ENCODE results near the gene NUDT16L1.

The NUDT16L1 gene

DNA sequence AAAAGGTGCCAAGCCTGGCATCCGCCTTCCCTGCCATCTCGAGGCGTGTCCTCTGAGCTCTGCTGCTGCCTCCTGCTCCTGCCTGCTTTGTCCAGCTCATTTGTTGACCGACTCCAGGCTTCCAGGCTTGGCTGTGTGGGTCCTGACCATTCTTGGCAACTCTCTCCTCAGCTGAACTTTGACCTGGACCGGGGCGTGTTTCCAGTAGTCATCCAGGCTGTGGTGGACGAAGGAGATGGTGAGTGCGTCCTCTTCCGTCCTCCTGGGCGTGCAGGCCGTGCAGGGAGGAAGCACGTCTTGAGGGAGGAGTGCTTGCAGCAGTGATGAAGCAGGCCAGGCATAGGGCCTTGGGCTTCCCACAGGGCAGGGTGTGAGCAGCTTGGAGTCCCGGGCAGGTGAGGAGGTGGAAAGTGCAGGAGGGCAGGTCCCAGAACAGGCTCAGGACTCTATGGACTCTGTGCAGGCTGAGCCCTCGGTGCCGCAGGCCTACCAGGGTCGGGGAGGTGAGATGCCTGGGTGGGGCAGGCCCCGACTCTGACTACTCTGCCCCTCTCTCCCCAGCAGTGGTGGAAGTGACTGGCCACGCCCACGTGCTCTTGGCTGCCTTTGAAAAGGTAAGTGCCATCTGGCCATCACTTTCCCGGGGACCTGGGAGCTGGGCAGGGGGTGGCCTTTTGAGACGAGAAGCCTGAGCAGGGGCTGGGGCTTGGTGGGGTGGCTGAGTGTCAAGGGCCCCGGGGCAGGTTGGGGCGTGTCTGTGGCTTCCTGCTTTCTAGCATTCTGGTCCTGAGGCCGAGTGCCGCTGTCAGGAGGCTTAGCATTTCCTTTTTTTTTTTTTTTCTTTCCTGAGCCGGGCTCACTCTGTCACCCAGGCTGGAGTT is 28.6 kb upstream of the NUDT16L1 start:
- DNase-seq = no peak

DNA sequence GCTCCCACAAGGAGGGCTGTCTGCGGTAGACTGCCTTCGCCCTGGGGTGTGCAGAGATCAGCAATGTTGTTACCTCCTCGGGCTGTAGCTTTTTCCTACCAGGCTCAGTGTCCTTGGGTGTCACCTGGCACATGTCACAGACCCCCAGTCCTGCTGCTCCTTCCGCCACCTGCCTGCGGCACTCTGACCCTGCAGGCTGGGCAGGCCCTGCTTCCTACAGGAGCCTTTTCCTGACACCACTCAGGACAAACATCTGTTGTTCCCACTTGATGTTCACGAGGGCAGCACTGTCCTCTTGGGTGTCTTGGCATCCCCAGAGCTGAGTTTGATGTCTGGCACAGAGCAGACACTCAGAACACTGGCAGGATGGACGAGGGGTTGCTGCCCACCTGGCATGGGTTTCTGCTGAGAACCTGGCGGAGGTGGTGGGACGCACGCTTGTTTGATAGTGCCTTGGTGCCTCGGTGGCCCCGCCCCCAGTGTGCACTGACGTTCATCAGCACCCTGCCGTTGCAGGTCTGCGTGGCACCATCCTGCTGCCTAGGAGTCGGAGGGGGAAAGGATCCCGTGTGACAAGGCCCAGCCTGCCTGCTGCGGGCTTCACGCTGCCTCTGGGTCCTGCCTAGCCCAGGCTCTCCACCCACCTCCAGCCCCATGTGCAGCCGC is 26.7 kb upstream of the NUDT16L1 start:
- DNase-seq = no peak

- no peak for DNase-seq
These were observed 26.0 kb upstream of the NUDT16L1 start for GRCh38 chr16:4667203-4667963.

- DNase-seq = no peak
These were observed 24.9 kb upstream of the NUDT16L1 start for GRCh38 chr16:4668313-4668960.

- no peak for DNase-seq
These were observed 19.8 kb upstream of the NUDT16L1 start for GRCh38 chr16:4673387-4674046.

- no peak for DNase-seq
These were observed 18.3 kb upstream of the NUDT16L1 start for GRCh38 chr16:4674926-4675530.

GRCh38 chr16:4675864-4676786 is 17.2 kb upstream of the NUDT16L1 start:
- no peak for DNase-seq

- no peak for DNase-seq
These were observed 16.5 kb upstream of the NUDT16L1 start for GRCh38 chr16:4676831-4677230.

DNA sequence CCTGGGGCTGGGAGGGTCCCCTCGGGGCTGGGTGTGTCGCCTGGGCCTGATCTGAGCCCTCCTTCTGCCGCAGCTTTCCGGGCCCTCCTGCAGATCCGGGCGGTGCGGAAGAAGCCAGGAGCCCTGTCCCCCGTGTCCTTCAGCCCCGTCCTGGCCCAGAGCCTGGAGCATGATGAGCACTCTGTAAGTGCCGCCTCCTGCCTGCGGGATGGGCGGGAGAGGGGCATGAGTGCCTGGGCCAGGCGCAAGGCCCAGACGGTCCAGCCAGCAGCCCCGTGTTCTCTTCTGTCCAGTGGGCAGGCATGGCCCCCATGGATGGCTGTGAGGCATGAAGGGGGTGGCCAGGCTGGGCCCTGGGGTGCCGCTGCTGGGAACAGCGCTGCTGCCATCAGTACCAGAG is 16.0 kb upstream of the NUDT16L1 start:
- no peak for DNase-seq

- DNase-seq = no peak
These were observed 15.4 kb upstream of the NUDT16L1 start for GRCh38 chr16:4677994-4678393.

DNA sequence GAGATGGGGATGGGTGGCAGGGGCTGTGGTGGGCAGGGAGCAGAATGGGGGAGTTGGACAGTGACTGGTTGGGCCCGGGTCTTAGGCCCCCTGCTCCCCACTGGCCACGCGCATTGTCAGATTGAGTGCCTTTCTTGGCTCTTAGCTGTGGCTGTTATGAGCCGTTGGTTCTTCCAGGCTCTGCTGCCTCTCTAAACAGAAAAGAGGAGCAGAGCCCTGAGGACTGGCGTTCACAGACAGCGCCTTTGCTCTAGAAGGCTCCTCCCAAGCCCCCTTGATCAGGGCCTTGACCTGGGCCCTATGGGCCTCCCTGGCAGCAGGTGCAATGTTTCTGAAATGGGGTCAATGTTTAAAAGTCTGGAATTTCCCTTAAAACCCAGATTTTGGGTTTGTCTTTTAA is 14.8 kb upstream of the NUDT16L1 start:
- no peak for DNase-seq

GRCh38 chr16:4679156-4679849 is 14.1 kb upstream of the NUDT16L1 start:
- DNase-seq = no peak

- DNase-seq = no peak
These were observed 13.3 kb upstream of the NUDT16L1 start for GRCh38 chr16:4679850-4680636.

DNA sequence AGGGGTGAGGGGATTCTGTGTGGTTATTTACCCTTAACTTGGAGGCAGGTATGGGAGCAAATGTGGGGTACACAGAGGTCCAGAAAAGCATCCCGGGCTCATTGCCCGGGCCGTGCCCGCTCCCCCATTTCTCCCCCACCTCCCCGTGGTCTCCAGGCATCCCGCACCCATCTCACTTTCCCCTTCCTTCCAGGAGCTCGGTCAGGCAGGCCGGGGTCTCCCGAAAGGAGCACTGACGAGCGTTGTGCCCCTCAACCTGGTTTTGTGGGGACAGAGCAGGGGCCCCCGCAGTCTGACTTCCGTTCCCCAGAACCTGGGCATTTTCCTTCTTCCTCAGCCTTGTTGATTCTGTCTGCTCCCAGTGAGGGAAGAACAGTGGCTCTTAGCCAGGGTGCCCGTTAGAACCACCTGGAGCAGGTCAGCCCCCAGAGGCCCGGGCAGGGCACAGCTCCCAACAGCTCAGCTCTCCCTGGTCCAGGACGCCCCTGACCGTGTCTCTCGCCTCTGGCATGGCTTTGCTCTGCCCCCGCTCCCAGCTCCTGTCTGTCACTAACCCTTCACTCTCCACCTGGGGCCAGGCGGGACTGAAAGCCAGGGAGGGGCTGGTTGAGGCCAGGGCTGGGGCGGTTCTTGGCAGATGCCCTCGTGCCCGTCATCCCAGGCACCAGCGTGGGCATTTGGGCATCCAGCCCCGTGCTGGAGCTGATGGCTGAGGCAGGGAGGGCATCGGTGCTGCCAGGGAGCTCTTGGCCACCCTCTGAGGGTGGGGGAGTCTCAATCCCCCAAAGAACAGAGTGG is 12.5 kb upstream of the NUDT16L1 start:
- no peak for DNase-seq

GRCh38 chr16:4681471-4682083 is 11.8 kb upstream of the NUDT16L1 start:
- no peak for DNase-seq

GRCh38 chr16:4682084-4682591 is 11.2 kb upstream of the NUDT16L1 start:
- no peak for DNase-seq

GRCh38 chr16:4682616-4683254 is 10.6 kb upstream of the NUDT16L1 start:
- DNase-seq = no peak

Measured in NCI-H2081 treated with DMSO at 0.1 percent for 48 hours (cell line).